NCI-H1092 (cell line): Measurements from ENCODE around the gene TICAM1.
A peak's percentile ranks its signal among the peaks of the same experiment; 100 is the strongest.
"Not testable (repeated sequence)": the region's sequence is repeated elsewhere in the genome, so short reads cannot be mapped to it uniquely, and the experiment has no call there.

Experiments used
- DNase-seq: peaks from one replicate; lab custom pipeline; 2025; lab: John Stamatoyannopoulos, UW

The TICAM1 gene

DNA sequence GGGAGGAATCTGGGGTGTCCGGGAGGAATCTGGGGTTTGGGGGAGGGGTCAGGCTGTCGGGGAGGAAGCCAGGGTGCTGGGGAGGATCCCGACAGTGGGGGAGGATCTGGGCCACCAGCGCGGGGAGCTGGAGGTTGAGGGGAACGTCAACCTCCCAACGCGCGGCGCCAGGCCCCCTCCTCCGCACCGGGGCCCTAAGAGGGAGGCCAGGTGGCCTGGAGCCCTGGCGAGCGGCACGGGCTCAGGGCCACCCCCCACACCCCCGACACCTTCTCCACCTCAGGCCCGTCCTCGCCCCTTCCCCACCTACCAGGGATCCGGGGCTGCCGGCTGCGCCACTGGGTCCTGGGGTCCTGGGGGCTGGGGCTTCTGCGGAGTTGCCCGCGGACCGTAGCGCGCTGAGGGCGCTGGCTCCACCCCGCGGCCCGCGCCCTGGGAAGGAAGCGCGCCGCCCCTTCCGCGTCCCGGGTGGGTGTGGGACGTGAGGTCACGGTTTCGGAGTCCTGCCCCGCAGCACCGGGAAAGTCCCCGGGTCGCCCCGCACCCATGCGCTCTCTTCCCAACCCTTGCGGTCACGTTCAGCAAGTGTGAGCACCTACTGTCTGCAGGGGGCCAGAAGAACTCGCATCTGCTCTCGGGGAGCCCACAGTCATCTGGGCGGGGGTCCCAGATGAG is at the start of gene TICAM1:
TICAM1 (minus strand) TSS at position 409 of the 675 bp plus-strand sequence. CDS start 13,335 bp downstream, outside the sequence.
- DNase-seq: no peak

GRCh38 chr19:4879041-4879440 is 47.5 kb upstream of the TICAM1 start:
- DNase-seq: no peak

- DNase-seq: no peak
These were observed 47.0 kb upstream of the TICAM1 start for GRCh38 chr19:4878491-4878968.

DNA sequence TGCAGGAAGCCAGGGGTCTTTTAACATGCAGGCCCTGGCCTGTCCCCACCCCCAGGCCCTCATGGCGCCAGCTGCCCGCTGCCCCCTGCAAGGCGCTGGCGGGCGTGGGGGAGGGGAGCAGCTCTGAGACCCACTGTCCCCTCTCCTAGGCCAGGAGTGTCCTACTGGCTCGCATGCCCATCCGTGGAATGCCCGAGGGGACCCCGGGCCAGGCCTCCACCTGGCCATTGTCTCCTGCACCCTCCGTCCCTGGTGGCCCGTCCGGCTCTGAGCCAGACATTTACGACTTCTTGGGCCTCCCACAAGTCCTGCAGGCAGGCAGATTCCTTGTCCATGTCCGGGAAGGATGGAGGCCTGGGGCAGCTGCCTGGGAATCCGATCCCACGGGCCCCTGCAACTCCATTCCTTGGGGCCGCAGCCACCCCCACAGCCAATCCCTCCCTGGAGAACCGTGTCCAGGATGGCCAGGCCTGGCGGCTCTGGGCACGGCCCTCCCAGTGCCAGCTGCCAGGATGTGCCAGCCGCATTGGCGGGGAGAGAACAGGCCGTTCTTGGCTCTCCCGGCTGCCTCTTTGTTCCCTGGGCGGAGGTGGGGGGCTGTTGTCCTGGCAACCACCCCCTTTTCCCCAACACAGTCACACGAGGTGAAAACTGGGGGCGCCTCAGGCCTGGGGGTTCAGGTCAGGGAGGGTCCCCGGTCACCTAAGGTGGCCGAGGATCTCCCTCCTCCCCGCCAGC is 46.4 kb upstream of the TICAM1 start:
- peak; percentile 39 for DNase-seq

DNA sequence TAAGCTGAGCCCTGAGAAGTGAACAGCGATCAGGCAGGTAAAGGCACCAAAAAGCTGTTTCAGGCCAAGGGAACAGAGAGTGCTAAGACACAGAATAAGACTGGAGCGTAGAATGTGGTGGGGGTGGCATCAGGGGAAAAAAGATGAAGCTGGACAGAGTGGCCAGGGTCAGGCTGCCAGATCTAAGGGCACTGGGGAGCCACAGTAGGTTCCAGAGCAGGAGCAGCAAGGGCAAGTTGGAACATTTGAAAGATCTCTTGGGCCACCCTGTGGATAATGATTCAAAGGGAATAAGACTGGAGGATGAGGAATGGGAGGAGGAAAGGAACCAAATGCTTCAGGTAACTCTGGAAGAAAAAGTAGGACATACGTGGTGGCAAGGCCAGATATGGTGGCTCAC is 42.4 kb upstream of the TICAM1 start:
- DNase-seq: no peak

DNA sequence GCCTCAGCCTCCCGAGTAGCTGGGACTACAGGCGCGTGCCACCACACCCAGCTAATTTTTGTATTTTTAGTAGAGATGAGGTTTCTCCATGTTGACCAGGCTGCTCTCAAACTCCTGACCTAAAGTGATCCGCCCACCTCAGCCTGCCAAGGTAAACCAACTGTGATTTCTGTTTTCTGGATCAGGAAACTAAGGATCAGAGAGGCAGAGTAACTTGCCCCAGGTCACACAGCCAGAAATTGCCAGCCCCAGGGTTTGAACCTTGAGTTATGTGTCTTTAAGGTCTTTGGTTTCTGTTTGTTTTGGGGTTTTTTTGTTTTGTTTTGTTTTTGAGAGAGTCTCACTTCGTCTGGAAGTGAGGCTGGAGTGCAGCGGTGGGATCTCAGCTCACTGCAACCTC is 40.2 kb upstream of the TICAM1 start:
- DNase-seq: no peak

DNA sequence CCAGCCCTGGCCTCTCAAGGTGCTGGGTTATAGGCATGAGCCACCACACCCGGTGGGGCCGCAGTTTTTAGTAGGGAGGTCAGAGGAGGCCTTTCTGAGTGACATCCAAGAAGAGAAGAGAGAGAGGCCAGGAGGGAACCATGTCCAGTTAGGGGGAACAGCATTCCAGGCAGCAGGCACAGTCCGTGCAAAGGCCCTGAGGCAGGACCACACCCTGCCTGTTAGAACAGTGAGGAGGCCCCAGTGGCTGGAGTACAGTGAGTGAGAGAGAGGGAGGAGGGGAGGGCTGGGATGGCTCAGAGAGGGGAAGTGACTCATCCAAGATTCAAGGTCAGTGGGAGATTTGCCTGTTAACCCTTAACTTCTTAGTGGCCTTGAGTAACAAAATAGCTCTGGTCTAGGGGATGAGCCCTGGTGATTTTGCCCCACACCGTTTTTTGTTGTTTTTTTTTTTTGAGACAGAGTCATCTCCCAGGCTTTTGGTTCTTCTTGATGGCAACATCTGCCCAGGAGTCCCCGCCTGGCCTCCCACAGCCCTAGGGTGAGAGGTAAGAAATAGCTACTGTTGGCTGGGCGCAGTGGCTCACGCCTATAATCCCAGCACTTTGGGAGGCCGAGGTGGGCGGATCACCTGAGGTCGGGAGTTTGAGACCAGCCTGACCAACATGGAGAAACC is 38.7 kb upstream of the TICAM1 start:
- DNase-seq: no peak

DNA sequence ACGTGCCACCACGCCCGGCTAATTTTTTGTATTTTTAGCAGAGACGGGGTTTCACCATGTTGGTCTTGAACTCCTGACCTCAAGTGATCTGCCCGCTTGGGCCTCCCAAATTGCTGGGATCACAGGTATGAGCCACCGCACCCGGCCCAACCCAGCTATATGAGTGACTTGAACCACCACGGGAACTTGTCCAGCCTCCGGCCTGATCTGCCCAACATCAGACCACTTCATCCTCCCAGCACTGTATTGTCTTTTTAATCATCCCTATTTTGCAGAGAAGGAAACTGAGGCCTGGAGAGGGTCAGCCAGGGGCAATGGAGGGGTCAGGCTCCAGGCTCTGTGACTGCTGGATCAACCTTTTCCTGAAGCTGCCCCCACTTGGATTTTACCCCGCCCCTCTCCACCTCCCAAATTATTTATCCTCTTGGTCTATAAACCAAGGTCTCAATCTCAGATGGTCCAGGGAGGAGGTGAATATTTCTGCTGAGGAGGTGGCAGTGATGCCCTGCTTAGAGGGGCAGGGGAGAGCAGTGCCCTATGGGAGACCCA is 36.8 kb upstream of the TICAM1 start:
- DNase-seq: no peak

- no peak for DNase-seq
These were observed 36.2 kb upstream of the TICAM1 start, which contains the start of gene PLIN3 for GRCh38 chr19:4867534-4868285. Gene PLIN3, minus strand, starts transcription at chr19:4867667. Its CDS starts 6,273 bp downstream, at chr19:4861394.

- DNase-seq: no peak
These were observed 35.3 kb upstream of the TICAM1 start for GRCh38 chr19:4866595-4867424.

DNA sequence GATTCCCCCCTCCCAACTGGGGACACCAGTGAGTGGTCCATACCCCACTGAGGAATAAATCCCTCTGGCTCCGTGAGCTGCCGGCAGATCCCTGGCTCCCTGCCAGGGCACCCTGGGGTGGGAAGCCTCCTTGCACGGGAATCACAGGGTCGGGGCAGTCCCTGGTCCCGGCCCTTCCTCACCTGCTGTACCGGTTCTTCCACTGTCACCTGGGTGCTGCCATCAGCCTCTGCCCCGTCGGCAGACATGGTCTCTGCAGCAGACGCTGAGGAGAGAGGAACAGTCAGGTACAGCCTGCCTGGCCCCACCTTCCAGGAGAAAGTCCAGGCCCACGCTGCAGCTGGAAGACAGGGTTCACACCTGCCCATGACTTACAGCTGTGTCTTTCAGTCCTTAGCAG is 29.6 kb upstream of the TICAM1 start:
- DNase-seq: no peak

DNA sequence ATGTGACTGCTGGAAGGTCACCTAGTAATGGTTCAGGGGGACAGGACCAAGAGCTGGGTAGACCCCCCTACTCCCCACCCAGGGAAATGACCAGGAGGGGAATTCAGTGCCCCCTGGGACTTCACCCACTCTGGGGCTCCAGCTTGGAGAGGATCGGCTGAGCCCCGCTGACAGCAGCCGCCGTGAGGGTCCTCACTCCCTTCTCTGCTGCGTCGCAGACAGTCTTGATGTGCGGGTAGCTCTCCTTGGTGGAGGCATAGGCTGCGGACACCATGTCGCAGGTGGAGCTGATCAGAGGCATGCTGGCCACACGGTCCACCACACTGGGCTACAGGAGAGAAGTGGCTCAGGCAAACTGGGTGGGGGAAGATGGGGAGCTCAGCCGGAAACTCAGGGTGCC is 28.2 kb upstream of the TICAM1 start:
- DNase-seq: no peak

DNA sequence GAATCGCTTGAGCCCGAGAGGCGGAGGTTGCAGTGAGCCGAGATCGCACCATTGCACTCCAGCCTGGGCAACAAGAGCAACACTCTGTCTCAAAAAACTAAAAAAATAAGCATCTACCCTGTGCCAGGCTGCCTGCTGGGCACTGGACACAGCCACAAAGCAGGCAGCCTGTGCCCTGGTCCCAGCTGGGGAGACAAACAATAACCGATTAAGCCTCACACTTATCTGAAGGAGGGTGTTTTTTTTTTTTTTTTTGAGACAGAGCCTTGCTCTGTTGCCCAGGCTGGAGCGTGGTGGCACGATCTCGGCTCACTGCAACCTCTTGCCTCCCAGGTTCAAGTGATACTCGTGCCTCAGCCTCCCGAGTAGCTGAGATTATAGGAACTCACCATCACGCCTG is 25.0 kb upstream of the TICAM1 start:
- not testable (repeated sequence) for DNase-seq

GRCh38 chr19:4853506-4853905 is 22.0 kb upstream of the TICAM1 start:
- DNase-seq: not testable (repeated sequence)

GRCh38 chr19:4852484-4852883 is 21.0 kb upstream of the TICAM1 start:
- DNase-seq: no peak

- peak; percentile 47 for DNase-seq
These were observed 20.2 kb upstream of the TICAM1 start for GRCh38 chr19:4851551-4852290.

DNA sequence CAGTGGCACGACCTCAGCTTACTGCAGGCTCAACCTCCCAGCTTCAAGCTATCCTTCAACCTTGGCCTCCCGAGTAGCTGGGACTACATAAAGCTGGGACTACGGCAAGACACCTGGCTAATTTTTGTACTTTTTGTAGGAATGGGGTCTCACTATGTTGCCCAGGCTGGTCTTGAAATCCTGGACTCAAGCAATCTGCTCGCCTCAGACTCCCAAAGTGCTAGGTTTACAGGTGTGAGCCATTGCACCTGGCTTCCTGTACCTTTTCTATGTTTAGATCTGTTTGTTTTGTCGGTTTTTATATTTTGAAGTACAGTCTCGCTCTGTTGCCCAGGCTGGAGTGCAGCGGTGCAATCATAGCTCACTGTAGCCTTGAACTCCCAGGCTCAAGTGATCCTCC is 17.5 kb upstream of the TICAM1 start:
- no peak for DNase-seq

GRCh38 chr19:4847190-4847973 is 15.9 kb upstream of the TICAM1 start:
- no peak for DNase-seq

DNA sequence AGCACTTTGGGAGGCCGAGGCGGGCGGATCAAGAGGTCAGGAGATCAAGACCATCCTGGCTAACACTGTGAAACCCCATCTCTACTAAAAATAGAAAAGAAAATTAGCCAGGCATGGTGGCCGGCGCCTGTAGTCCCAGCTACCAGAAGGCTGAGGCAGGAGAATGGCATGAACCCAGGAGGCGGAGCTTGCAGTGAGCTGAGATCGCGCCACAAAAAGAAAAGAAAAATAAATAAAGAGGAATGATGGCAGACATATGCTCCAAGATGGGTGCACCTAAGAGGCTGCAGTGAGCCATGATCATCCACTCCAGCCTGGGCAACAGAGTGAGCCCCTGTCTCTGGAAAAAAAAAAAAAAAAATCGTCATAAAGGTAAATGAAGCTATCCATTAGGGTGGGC is 14.5 kb upstream of the TICAM1 start:
- not testable (repeated sequence) for DNase-seq
